ELR (cell line): ENCODE results near the gene RRP8.

Experiments
- DNase-seq: peaks from one replicate; pipeline ENCODE4 v3.0.0-alpha.2; 2015; ENCODE audit warnings: low read depth

The RRP8 gene

DNA sequence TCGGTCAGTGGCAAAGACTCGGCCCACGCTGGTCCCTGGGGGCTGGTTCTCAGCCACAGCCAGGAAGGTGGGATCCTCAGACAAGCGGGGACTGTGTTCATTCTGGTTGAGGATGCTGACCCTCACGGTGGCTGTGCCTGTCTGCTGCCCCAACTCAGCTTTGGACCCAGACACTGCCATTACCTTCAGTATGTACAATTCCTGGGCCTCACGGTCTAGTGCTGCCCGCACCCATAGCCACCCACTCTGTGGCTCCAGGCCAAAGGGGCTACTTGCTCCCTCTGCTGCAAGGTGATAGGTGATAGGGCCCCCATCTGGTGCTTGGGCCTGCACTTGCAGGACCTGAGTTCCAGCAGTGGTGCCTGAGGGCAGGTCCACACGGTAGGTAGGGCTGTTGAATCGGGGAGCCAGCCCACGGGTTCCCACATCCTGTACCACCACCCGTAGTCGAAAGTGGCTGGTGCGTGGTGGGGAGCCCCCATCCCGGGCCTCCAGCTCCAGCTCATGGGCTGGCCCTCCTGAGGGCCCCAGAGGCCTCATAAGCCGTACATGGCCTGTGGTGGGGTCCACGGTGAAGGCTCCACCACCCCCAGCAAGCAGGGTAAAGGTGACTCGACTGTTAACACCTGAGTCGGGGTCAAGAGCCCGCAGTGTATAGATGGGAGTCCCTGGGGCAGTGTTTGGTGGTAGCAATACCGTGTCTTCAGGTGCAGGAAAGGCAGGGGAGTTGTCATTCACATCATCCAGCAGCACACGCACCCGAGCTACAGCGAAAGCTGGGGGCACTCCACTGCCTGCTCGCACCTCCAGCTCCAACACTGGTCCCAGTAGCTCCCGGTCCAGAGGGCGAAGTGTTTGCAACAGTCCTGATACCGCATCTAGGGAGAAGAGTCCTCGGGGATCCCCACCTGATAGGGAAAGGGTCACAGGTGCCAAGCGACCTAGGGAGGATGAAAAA is 29.0 kb upstream of the RRP8 start:
- DNase-seq, result no peak

GRCh38 chr11:6631361-6631890 is 28.0 kb upstream of the RRP8 start:
- DNase-seq, result no peak

DNA sequence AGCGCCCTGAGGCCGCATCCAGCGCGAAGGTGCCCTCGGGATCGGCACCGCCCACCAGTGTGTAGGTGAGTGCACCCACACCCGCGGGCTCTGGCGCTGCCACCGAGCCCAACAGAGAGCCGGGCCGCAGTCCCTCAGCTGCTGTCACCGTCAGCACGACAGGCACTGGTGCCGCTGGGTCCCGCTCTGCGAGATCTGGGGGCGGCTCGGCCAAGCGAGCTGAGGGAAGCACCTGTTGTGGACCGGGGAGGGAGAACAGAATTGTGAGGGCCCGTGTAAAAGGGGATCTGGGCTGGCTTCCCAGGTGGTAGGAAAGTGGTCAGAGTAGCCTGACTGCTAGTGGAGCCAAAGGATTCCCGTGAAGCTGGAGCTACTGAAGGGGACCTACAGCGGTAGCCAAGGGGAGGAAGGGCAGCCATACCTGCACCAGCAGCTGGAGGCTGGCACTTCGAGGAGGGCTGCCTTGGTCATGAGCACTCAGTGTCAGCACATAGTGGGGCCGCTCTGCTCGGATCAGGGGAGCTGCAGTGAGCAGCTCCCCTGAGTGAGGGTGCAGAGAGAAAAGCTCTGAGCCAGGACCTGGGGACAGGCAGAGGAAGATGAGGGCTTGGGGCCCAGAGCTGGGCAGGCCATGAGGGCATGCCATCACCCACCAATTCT is 27.3 kb upstream of the RRP8 start:
- no peak for DNase-seq

DNA sequence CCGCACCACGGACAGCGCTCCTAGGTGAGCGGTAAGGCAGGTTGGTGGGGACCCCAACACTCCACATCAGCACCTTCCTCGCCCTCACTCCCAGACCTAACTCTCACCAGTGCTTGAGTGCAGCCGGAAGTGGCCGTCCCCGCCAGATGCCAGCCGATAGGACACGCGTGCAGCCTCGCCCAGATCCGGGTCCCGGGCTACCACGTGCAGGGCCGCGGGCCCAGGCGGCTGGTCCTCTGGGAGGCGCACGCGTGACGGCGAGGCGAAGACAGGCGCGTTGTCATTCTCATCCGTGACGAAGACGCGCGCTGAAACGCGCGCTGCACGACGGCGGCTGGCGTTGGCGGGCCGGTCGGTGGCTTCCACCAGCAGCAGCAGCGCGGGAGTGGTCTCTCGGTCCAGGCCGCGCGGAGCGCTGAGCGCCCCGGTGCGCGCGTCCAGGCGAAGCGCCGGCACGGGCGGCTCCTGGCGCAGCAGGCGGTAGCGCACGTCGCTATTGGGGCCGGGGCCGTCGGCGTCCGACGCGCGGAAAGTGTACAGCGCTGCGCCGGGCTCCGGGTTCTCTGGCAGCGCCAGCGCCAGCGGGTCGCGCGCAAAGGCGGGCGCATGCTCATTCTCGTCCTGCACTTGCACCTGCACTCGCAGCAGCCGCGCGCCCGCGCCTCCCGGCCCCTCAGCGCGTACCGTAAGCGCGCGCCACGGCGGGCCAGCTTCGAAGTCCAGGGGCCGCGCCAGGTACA is 26.6 kb upstream of the RRP8 start:
- DNase-seq, result no peak

GRCh38 chr11:6629573-6629891 is 26.1 kb upstream of the RRP8 start:
- DNase-seq, result no peak

- DNase-seq, result no peak
Observed at GRCh38 chr11:6628526-6628925, 25.1 kb upstream of the RRP8 start.

GRCh38 chr11:6627762-6628241 is 24.4 kb upstream of the RRP8 start:
- no peak for DNase-seq

DNA sequence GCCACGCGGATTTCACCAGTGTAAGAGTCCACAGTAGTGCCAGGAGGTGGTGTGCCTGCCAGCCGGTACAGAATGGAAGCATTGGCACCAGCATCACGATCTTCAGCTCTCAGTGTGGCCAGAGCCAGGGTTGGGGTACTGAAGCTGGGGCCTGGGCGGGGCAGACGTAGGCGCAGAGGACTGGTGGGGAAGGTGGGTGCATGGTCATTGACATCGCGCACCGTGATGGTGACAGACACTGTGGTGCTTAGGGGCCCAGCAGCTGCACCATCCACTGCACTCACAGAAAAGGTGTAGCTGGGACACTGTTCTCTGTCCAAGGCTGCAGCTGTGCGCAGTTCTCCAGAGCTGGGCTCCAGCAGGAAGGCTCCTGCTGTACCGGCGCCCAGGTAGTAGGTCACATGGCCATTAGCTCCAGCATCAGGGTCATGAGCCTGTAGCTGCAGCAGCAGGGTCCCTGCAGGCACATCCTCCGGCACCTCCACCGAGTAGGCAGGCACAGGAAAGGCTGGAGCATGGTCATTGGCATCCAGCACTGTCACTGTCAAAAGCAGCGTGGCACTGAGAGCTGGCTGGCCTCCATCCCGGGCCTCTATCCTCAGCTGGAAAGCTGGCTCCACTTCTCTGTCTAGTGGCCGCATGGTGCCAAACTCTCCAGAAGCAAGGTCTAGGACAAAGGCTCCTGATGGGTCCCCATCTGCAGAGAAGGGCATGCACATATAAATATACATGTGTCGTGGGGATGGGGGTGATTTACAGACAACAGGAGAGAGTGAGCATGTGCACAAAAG is 23.8 kb upstream of the RRP8 start:
- no peak for DNase-seq

- no peak for DNase-seq
Observed at GRCh38 chr11:6625832-6626420, 22.5 kb upstream of the RRP8 start.

DNA sequence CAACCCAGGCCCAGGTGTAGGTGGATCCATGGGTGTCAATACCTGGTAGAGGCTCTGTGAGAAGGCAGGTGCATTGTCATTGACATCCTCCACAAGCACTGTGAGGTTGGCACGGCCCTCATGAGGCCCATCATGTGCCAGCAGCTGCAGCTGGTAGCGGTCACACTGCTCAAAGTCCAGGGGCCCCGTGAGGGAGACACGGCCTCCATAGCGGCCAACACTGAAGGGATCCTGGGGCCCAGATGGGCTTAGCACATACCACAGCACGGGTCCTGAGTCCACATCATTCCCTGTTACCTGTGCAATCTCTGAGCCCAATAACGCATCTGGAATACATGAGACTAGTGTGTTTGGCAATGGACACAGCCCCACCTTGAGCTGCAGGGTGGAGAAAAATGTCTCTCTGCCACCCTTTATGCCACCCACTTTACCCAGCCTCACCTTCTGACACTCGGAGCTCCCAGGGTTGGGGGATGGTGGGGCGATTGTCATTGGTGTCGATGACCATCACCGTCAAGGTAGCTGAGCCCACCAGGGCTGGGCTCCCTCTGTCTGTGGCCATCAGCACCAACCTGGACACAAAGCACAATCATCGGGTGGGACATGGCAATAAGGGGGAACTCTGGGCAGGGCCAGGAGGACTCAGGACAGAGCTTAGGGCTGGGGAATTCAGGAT is 21.9 kb upstream of the RRP8 start:
- DNase-seq, result no peak

DNA sequence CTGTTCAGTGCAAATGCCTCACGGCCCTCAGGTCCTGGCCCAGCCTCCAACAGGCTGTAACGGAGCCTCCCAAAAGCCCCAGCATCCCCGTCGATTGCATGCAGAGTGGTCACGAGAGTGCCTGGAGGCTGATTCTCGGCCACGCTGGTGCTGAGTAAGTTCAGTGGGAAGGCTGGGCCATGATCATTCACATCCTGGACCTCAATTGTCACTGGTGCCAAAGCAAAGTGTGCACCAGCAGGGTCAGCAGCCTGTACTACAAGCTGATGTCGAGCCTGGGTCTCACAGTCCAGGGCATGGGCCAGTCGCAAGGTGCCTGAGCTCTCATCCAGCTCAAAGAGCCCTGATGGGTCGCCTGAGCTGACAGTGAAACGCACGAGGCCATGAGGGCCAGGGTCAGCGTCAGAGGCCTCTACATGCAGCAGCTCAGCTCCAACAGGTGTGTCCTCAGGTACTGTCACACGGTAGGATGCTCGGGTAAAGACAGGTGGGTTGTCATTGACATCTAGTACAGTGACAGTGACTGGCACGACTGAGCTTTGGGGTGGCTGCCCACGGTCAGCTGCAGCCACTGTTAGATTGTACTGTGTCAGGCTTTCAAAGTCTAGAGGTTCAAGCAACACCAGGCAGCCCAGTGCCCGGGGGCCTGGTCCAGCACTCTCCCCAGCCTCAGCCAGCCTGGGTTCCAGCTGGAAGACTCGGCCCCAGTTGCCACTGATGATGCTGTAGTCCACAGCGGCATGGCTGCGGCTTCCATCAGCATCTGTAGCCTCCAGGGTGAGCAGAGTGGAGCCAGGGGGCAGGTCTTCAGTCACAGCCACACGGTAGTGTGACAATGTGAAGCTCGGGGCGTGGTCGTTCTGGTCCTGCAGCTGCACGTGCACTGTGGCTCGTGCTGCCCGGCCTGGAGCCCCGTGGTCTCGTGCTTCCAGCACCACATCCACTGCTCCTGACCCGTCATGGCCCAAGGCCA is 20.3 kb upstream of the RRP8 start:
- DNase-seq, result no peak

GRCh38 chr11:6622261-6623171 is 19.1 kb upstream of the RRP8 start:
- peak; percentile 33 for DNase-seq

GRCh38 chr11:6621711-6622211 is 18.3 kb upstream of the RRP8 start:
- no peak for DNase-seq

DNA sequence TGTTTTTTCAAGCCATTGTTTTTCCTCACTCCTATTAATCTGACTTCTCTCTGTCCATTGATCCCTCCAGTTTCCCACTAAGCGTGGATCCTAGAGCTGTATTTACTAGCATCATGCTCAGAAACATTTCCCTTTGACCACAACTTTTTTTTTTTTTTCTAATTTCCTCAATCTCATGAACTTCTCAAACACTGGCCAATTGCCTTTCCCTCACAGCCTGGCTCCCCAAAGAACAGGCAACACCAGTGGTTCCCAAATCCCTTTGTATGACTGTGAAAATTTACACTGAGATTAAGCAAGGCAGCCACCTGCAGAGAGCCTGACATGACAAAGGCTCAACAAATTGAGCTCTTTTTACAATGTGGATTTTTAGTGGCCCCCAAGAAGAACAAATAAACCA is 17.2 kb upstream of the RRP8 start:
- no peak for DNase-seq

DNA sequence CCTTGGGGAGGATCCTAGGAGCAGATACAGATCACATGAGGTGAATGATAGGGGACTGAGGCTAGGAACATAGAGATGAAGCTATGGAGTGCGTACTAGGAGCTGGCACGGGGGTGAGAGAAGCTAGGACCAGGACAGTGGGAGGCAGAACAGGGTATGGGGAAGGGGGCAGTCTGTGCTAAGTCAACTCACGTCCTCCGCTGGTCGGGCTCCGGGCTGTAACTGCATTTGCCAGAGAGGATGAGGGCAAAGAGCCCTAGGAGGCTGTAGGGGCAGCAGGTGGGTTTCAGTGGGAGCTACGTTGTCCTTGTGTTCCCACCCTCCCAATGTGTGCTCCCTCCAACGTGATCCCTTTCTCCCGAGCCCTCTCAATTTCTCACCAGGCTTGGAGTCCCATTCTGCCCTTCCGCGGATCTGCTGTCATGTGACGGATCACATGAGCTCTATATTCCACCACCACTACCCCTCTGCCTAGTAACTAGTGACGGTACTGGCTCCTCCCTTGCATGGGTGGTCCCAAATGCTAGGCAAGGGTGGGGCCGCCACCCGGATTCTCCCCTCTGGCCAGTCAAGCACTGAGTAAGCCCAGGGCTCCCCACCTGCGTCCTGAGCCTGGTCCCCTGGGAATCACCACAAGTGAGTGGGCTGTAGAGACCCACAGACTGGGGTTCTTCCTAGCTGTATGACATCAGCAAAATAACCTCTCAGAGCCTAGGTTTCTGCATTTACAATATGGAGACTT is 15.8 kb upstream of the RRP8 start, which contains the start of gene TPP1:
TPP1 (minus strand) TSS at position 419 of the 742 bp plus-strand sequence; CDS start at position 397, 22 bp downstream.
- DNase-seq, result peak; percentile 97

DNA sequence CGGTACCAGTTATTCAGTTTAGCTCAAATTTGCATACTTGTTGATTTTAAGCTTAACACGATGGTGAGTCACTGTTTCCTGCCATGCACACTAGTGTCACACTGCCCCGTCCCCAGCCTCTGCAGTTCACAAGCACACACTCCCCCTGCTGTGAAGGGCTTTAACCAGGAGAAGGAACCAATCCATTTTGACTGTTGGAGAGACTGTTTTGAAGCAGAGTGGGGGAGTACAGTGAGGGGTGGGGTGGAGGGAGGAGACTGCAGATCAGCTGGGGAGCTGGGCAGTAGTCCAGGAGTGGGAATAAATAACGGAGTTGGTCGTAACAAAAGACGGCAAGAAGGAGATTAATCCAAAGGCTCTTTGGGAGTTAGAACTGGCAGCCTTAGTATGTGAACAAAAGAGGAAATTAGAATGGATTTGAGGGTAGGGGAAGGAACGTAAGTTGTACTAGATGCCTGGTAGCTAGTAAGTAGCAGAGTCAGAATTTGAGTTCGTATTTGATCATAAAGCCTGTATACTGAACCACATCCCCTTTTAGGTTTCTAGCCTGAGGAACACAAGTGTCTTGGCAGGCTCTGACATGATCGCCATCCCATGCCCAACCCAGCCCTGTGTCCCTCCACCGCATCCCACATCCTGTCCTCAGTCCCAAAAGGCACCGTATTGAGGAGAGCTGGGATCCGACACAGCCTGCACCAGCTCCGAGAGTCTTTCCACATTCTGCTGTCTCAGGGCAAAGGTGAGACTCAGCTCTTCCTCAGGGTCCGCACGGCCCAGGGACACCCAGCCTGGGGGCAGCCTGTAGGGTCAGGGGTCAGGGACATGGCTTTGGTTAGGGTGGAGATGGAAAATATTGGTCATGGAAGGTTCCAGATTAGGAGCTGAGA is 14.9 kb upstream of the RRP8 start:
- DNase-seq, result peak; percentile 79
